Neural cell (in vitro differentiated cells): ENCODE results near the gene GSN. TPM values are rescaled to one million over a fixed set of nuclear protein-coding genes. Genes with fewer than 3 reads are reported as not detected.

Experiments
- H2AFZ ChIP-seq: fragments of 200-600, 300-800 bp; sonication (generic), shearing (Covaris generic); 2 replicates; pipeline ENCODE4 v1.6.0; 2014; ENCODE audit warnings: low read depth, mild to moderate bottlenecking, antibody characterized with exemption, low read length, moderate library complexity
- H3F3A ChIP-seq: fragments of 200-600 bp; shearing (Covaris generic); 2 replicates; pipeline ENCODE4 v1.6.1; 2016; ENCODE audit warnings: mild to moderate bottlenecking, moderate library complexity, mixed read lengths, antibody characterized with exemption, low read length; ENCODE audit not compliant: insufficient read depth, poor library complexity, severe bottlenecking
- H3K27ac ChIP-seq: fragments of 200-600, 300-800 bp; sonication (generic), shearing (Covaris generic); 2 replicates; pipeline ENCODE4 v1.5.1; 2014; ENCODE audit warnings: mild to moderate bottlenecking, low read length, moderate library complexity
- H3K27me3 ChIP-seq: fragments of 300-800, 200-600 bp; sonication (generic), shearing (Covaris generic); 2 replicates; pipeline ENCODE4 v1.6.0; 2014; ENCODE audit warnings: mild to moderate bottlenecking, low read depth, low read length, moderate library complexity; ENCODE audit not compliant: insufficient read depth
- H3K36me3 ChIP-seq: fragments of 300-800, 200-600 bp; sonication (generic), shearing (Covaris generic); 2 replicates; pipeline ENCODE4 v1.5.1; 2014; ENCODE audit warnings: mild to moderate bottlenecking, antibody characterized with exemption, low read length, moderate library complexity; ENCODE audit not compliant: insufficient read depth
- H3K4me2 ChIP-seq: fragments of 300-800, 200-600 bp; sonication (generic), shearing (Covaris generic); 2 replicates; pipeline ENCODE4 v1.6.0; 2014; ENCODE audit warnings: mild to moderate bottlenecking, low read length
- H3K4me3 ChIP-seq: fragments of 300-800, 200-600 bp; sonication (generic), shearing (Covaris generic); 2 replicates; pipeline ENCODE4 v1.5.1; 2014; ENCODE audit warnings: mild to moderate bottlenecking, low read length, moderate library complexity
- H3K79me2 ChIP-seq: fragments of 200-600 bp; shearing (Covaris generic); replicated peaks from 2 replicates; pipeline ENCODE4 v1.6.0; 2014; ENCODE audit warnings: mild to moderate bottlenecking, low read length, moderate library complexity; ENCODE audit not compliant: insufficient read depth
- H3K9ac ChIP-seq: fragments of 300-800, 200-600 bp; sonication (generic), shearing (Covaris generic); 2 replicates; pipeline ENCODE4 v1.6.1; 2016; ENCODE audit warnings: mild to moderate bottlenecking, low read length, mixed read lengths
- H3K9me2 ChIP-seq: fragments of 200-600 bp; shearing (Covaris generic); 2 replicates; pipeline ENCODE4 v1.6.1; 2016; ENCODE audit warnings: mild to moderate bottlenecking, low read length, mixed read lengths; ENCODE audit not compliant: insufficient read depth
- H3K9me3 ChIP-seq: fragments of 200-600, 300-800 bp; sonication (generic), shearing (Covaris generic); 2 replicates; pipeline ENCODE4 v1.6.1; 2016; ENCODE audit warnings: mild to moderate bottlenecking, mixed run types, low read length, moderate library complexity, mixed read lengths
- H4K20me1 ChIP-seq: fragments of 200-600 bp; shearing (Covaris generic); 2 replicates; pipeline ENCODE4 v1.6.1; 2016; ENCODE audit warnings: mild to moderate bottlenecking, mixed run types; ENCODE audit not compliant: insufficient read depth
- EP300 ChIP-seq: fragments of 450-650 bp; conservative IDR thresholded peaks from 2 replicates; pipeline ENCODE4 v1.6.1; 2014; ENCODE audit warnings: antibody characterized with exemption, mild to moderate bottlenecking, moderate library complexity; ENCODE audit not compliant: poor library complexity, severe bottlenecking
- EZH2 ChIP-seq: fragments of 200-600, 300-800 bp; shearing (Covaris generic), sonication (generic); IDR thresholded peaks from 2 replicates; pipeline ENCODE4 v1.6.1; 2014; ENCODE audit warnings: antibody characterized with exemption, low read length, borderline replicate concordance, mild to moderate bottlenecking; ENCODE audit not compliant: insufficient read depth, poor library complexity, severe bottlenecking
- MXI1 ChIP-seq: fragments of 450-650 bp; conservative IDR thresholded peaks from 2 replicates; pipeline ENCODE4 v1.6.1; 2014; ENCODE audit warnings: antibody characterized with exemption, mild to moderate bottlenecking; ENCODE audit not compliant: poor library complexity, severe bottlenecking
- POLR2AphosphoS5 ChIP-seq: IDR thresholded peaks from 2 replicates; pipeline ENCODE4 v1.6.1; 2012
- RAD21 ChIP-seq: fragments of 450-650 bp; conservative IDR thresholded peaks from 2 replicates; pipeline ENCODE4 v1.6.1; 2014; ENCODE audit warnings: antibody characterized with exemption, mild to moderate bottlenecking, moderate library complexity
- REST ChIP-seq: IDR thresholded peaks from 2 replicates; pipeline ENCODE4 v1.6.1; 2012; ENCODE audit warnings: borderline replicate concordance
- SMC3 ChIP-seq: fragments of 450-650 bp; conservative IDR thresholded peaks from 2 replicates; pipeline ENCODE4 v1.6.1; 2014; ENCODE audit warnings: antibody characterized with exemption, mild to moderate bottlenecking, moderate library complexity; ENCODE audit not compliant: poor library complexity
- TAF1 ChIP-seq: IDR thresholded peaks from 2 replicates; pipeline ENCODE4 v1.6.1; 2012; ENCODE audit warnings: low read depth
- polyA plus RNA-seq: library from polyadenylated mRNA; depleted of rRNA; stranded (reverse); fragments of >200 nt; gene quantifications from 2 replicates; pipeline ENCODE4 v1.2.3, GENCODE V29; 2014
- TF ChIP-seq, protein P1 (sequence below): fragments of 450-650 bp; IDR thresholded peaks from 2 replicates; pipeline ENCODE4 v1.5.1; 2014; ENCODE audit warnings: antibody characterized with exemption, mild to moderate bottlenecking, moderate library complexity; ENCODE audit not compliant: poor library complexity, severe bottlenecking

The GSN gene
- polyA plus RNA-seq, 1 donor from 2014 or later = 2.4 TPM

DNA sequence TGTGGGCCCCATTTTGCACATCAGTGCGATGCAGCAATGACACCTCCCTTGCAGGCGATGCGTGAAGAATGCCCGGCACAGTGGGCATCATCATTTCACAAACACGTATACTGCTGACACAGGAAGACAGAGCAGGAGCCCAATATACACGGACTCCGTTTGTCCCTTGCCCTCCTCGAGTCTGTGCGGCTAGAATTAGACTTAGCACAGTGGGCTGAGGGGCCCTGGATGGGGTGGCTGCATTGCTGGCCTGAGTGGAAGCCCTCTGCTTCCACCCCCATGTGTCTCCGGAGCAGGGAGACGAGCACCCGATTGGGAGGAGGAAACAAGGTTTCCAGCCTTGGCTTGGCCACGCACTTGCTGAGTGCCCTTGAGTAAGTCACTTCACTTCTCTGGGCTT, 40.8 kb downstream of the GSN start:
- Histone ChIP-seq H4K20me1 (no peaks in the 10 kb centered on the region), H3K27ac (no peak overlapping the region), H3K27me3 (no peaks in the 10 kb centered on the region), H3K4me2 (no peak overlapping the region), H2AFZ (no peak overlapping the region), H3K4me3 (no peak overlapping the region), H3K9me3 (no peaks in the 10 kb centered on the region), H3K9ac (no peak overlapping the region), H3F3A (no peaks in the 10 kb centered on the region), H3K36me3 (no peaks in the 10 kb centered on the region), H3K9me2 (no peaks in the 10 kb centered on the region), H3K79me2 (no peaks in the 10 kb centered on the region)
- TF ChIP-seq POLR2AphosphoS5 = no peak
- TF ChIP-seq TAF1 = no peak
- no peak for TF ChIP-seq EP300
- TF ChIP-seq, protein P1, sequence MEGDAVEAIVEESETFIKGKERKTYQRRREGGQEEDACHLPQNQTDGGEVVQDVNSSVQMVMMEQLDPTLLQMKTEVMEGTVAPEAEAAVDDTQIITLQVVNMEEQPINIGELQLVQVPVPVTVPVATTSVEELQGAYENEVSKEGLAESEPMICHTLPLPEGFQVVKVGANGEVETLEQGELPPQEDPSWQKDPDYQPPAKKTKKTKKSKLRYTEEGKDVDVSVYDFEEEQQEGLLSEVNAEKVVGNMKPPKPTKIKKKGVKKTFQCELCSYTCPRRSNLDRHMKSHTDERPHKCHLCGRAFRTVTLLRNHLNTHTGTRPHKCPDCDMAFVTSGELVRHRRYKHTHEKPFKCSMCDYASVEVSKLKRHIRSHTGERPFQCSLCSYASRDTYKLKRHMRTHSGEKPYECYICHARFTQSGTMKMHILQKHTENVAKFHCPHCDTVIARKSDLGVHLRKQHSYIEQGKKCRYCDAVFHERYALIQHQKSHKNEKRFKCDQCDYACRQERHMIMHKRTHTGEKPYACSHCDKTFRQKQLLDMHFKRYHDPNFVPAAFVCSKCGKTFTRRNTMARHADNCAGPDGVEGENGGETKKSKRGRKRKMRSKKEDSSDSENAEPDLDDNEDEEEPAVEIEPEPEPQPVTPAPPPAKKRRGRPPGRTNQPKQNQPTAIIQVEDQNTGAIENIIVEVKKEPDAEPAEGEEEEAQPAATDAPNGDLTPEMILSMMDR = no peak
- TF ChIP-seq REST = no peak
- no peak for TF ChIP-seq MXI1
- TF ChIP-seq SMC3 = no peak

DNA sequence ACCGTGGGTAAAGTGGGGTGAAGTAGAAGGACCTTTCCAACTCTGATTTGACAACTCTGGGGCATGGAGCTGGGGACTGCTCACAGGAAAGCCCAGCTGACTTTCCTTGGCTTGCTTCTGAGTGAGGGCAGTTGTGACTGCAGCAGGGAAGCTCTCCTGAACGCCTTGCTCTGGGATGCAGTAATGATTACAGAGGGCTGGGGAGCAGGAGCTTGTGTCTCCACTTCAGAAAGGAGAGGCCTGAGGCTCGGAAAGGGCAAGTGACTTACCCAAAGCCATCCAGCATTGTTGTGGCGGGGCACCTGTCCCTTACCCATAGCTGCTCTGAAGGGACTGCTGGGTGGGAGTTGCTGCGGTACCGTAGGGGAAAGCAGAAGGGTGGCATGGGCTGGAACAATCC, 41.2 kb downstream of the GSN start:
- Histone ChIP-seq H3K27me3 (no peaks in the 10 kb centered on the region), H3K36me3 (no peaks in the 10 kb centered on the region), H3K79me2 (no peaks in the 10 kb centered on the region), H3K4me2 (no peak overlapping the region), H3K4me3 (no peak overlapping the region), H3K9ac (no peak overlapping the region), H3F3A (no peaks in the 10 kb centered on the region), H2AFZ (no peak overlapping the region), H3K9me3 (no peaks in the 10 kb centered on the region), H3K9me2 (no peaks in the 10 kb centered on the region), H3K27ac (no peak overlapping the region), H4K20me1 (no peaks in the 10 kb centered on the region)
- TF ChIP-seq RAD21 (no peak), EP300 (no peak), POLR2AphosphoS5 (no peak), REST (no peak), TAF1 (no peak), EZH2 (no peak), MXI1 (no peak), SMC3 (no peak)
- TF ChIP-seq, protein P1 = no peak
